ENCODE measurements around the gene RNU6-9. TPM values are rescaled to one million over a fixed set of nuclear protein-coding genes. Genes with fewer than 3 reads are reported as not detected.

The RNU6-9 gene
- total and polyA plus RNA-seq, 2 of the 13 experiments (the other 11 are each of a cell fraction or from before 2014, with no cell fraction given), result under 0.01 TPM; not detected in 1

- TF ChIP-seq ZNF513 (CRISPR knock-in tag; conservative IDR thresholded peaks at IDR 0.05) (no peak), CSRNP1 (CRISPR knock-in tag; IDR thresholded peaks at IDR 0.05) (no peak), ZNF772 (CRISPR knock-in tag; IDR thresholded peaks at IDR 0.05) (no peak), AFF4 (CRISPR knock-in tag; IDR thresholded peaks at IDR 0.05) (no peak), ZNF574 (CRISPR knock-in tag; IDR thresholded peaks at IDR 0.05) (no peak), LBX2 (CRISPR knock-in tag; IDR thresholded peaks at IDR 0.05; ENCODE audit: borderline replicate concordance) (no peak), ZNF512 (CRISPR knock-in tag; IDR thresholded peaks at IDR 0.05) (no peak), HCFC1 (IDR thresholded peaks at IDR 0.05; ENCODE audit: low read depth, low read length) (no peak), SIX1 (CRISPR knock-in tag; IDR thresholded peaks at IDR 0.05; ENCODE audit: borderline replicate concordance) (no peak), ATF2 (CRISPR knock-in tag; IDR thresholded peaks at IDR 0.05) (no peak), TAF15 (IDR thresholded peaks at IDR 0.05; ENCODE audit: low read depth, low read length, poor library complexity, severe bottlenecking) (no peak), CERS6 (CRISPR knock-in tag; IDR thresholded peaks at IDR 0.05) (no peak)
Measured at GRCh38 chr19:925526-926322, 32.4 kb downstream of the RNU6-9 start, which contains the start of gene ARID3A (continued).

All from HepG2 (cell line).